Mesothelial cell of epicardium (in vitro differentiated cells): ENCODE measurements around the gene AURKA. TPM values are rescaled to one million over a fixed set of nuclear protein-coding genes. Genes with fewer than 3 reads are reported as not detected.

Source experiments
- DNase-seq, 2 experiments: peaks; one replicate each; pipeline ENCODE4 v3.0.0; 2021; ENCODE audit warnings: low spot score in 2 of 2; ENCODE audit not compliant: unreplicated experiment in 2 of 2
- H3K27ac Mint-ChIP-seq: 2 replicates; pipeline ENCODE4 v1.8.0; 2021; ENCODE audit warnings: mixed read lengths
- H3K27me3 Mint-ChIP-seq: 2 replicates; pipeline ENCODE4 v1.8.0; 2021; ENCODE audit warnings: low read depth, mixed read lengths
- H3K36me3 Mint-ChIP-seq: 2 replicates; pipeline ENCODE4 v1.8.0; 2021; ENCODE audit warnings: mixed read lengths
- H3K4me1 Mint-ChIP-seq: 2 replicates; pipeline ENCODE4 v1.8.0; 2021; ENCODE audit warnings: mixed read lengths
- H3K4me3 Mint-ChIP-seq: 2 replicates; pipeline ENCODE4 v1.8.0; 2021; ENCODE audit warnings: mild to moderate bottlenecking, moderate library complexity, mixed read lengths
- H3K9me3 Mint-ChIP-seq: 2 replicates; pipeline ENCODE4 v1.8.0; 2021; ENCODE audit warnings: mixed read lengths
- total RNA-seq: library from RNA; stranded (reverse); gene quantifications from 3 replicates; pipeline ENCODE4 v1.2.1, GENCODE V29; 2021
- TF ChIP-seq, protein P1 (sequence below): fragments of 200-600 bp; sonication (generic); IDR thresholded peaks from one replicate; pipeline ENCODE4 v1.5.0; 2021; ENCODE audit warnings: antibody characterized with exemption; ENCODE audit not compliant: unreplicated experiment

AURKA gene
- total RNA-seq, 1 donor from 2014 or later = 14.4 TPM

DNA sequence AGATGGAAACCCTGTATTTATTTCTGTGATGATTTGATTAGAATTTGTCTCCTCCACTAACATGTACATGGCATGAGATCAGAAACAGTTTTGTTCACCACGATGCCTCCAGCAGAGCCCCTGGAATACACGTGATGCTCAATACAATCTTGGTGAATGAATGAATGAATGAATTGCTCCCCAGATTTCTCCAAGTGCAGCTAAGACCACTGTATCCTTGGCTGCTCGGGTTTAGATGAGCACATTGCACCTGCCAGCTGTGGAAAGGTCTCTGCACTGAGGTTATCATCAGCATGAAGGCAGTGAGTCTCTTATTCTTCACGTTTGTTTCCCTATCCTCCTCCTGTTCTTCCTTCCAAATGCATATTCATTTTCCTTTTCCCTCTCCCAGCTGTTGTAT lies 37.9 kb upstream of the AURKA start:
- TF ChIP-seq, protein P1, sequence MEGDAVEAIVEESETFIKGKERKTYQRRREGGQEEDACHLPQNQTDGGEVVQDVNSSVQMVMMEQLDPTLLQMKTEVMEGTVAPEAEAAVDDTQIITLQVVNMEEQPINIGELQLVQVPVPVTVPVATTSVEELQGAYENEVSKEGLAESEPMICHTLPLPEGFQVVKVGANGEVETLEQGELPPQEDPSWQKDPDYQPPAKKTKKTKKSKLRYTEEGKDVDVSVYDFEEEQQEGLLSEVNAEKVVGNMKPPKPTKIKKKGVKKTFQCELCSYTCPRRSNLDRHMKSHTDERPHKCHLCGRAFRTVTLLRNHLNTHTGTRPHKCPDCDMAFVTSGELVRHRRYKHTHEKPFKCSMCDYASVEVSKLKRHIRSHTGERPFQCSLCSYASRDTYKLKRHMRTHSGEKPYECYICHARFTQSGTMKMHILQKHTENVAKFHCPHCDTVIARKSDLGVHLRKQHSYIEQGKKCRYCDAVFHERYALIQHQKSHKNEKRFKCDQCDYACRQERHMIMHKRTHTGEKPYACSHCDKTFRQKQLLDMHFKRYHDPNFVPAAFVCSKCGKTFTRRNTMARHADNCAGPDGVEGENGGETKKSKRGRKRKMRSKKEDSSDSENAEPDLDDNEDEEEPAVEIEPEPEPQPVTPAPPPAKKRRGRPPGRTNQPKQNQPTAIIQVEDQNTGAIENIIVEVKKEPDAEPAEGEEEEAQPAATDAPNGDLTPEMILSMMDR = no peak

DNA sequence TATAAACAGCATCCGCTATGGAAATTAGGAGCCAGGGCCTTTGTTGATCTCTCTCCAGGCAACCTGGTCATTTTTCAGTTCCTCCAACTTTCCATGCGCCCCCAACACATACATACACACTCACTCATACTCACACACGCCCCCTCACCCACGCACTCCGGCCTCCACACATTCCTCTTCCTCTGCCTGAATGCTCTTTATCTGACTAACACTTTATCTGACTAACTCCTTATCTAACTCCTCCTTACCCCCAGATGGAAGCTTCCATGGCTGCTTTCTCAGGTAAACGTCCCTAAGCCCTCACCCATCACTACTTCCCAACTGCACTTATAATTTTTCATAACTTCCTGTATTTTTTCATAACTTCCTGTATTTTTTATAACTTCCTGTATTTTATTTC lies 37.5 kb upstream of the AURKA start:
- TF ChIP-seq, protein P1 = no peak
- Mint-ChIP-seq H3K36me3 (no peaks in the 10 kb centered on the region), H3K9me3 (no peaks in the 10 kb centered on the region), H3K27me3 (no peaks in the 10 kb centered on the region), H3K4me3 (no peak overlapping the region), H3K4me1 (peaks cover 10% of the 10 kb centered on the region), H3K27ac (no peak overlapping the region)
- no peak for DNase-seq

More for the DNA sequence above, 37.9 kb upstream of the AURKA start:
- peaks cover 10% of the 10 kb centered on the region for H3K4me1 Mint-ChIP-seq
- no peak overlapping the region for H3K27ac Mint-ChIP-seq
- H3K9me3 Mint-ChIP-seq = no peaks in the 10 kb centered on the region
- no peaks in the 10 kb centered on the region for H3K36me3 Mint-ChIP-seq
- H3K27me3 Mint-ChIP-seq = no peaks in the 10 kb centered on the region
- no peak overlapping the region for H3K4me3 Mint-ChIP-seq
- no peak for DNase-seq

DNA sequence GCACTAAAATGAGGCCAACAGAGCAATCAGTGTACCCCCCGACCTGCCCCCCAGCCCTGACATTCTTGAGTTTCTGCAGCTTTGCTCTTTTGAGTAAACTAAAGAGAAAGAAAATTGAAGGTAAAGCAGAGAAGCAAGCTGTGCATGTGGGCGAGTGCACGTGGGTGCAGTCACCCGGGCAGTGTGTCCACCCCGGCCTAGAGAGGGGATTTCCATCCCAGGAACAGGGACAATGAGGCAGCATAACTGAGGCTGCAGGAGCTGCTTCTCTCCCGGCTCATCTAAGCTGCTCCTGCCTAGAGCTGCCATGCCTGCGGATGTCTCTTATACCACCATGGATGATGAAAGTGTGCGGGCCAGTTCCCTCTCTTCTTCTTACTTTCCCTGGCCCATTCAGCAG lies 36.9 kb upstream of the AURKA start:
- Mint-ChIP-seq H3K4me3 (no peak overlapping the region), H3K27ac (no peak overlapping the region), H3K27me3 (no peaks in the 10 kb centered on the region)

GRCh38 chr20:56428410-56428809 lies 36.4 kb upstream of the AURKA start:
- no peak for DNase-seq
- Mint-ChIP-seq H3K4me1 (peaks cover 4% of the 10 kb centered on the region), H3K36me3 (no peaks in the 10 kb centered on the region), H3K9me3 (no peaks in the 10 kb centered on the region), H3K4me3 (no peak overlapping the region), H3K27me3 (no peaks in the 10 kb centered on the region), H3K27ac (no peak overlapping the region)
- TF ChIP-seq, protein P1 = no peak

More for the DNA sequence above, 36.9 kb upstream of the AURKA start:
- TF ChIP-seq, protein P1 = no peak
- DNase-seq = no peak
- Mint-ChIP-seq H3K36me3 (no peaks in the 10 kb centered on the region), H3K9me3 (no peaks in the 10 kb centered on the region), H3K4me1 (peaks cover 7% of the 10 kb centered on the region)

- Mint-ChIP-seq H3K27ac (no peak overlapping the region), H3K27me3 (no peaks in the 10 kb centered on the region), H3K4me3 (no peak overlapping the region), H3K9me3 (no peaks in the 10 kb centered on the region), H3K4me1 (peaks cover 4% of the 10 kb centered on the region), H3K36me3 (no peaks in the 10 kb centered on the region)
- DNase-seq = no peak
- TF ChIP-seq, protein P1 = no peak
These were observed 35.8 kb upstream of the AURKA start for GRCh38 chr20:56427797-56428196.

- Mint-ChIP-seq H3K4me1 (peaks cover 9% of the 10 kb centered on the region), H3K27me3 (no peaks in the 10 kb centered on the region), H3K27ac (no peak overlapping the region), H3K4me3 (no peak overlapping the region), H3K36me3 (no peaks in the 10 kb centered on the region), H3K9me3 (no peaks in the 10 kb centered on the region)
- TF ChIP-seq, protein P1 = no peak
- no peak for DNase-seq
These were observed 34.9 kb upstream of the AURKA start for GRCh38 chr20:56426926-56427325.
